ENCODE results near the gene IL17RA. TPM values are rescaled to one million over a fixed set of nuclear protein-coding genes. Genes with fewer than 3 reads are reported as not detected.
A peak's percentile ranks its signal among the peaks of the same experiment; 100 is the strongest.
"Not testable (repeated sequence)": the region's sequence is repeated elsewhere in the genome, so short reads cannot be mapped to it uniquely, and the experiment has no call there.

Gene IL17RA
- total RNA-seq, 1 experiment from 2014 or later, result 2.9 TPM

DNA sequence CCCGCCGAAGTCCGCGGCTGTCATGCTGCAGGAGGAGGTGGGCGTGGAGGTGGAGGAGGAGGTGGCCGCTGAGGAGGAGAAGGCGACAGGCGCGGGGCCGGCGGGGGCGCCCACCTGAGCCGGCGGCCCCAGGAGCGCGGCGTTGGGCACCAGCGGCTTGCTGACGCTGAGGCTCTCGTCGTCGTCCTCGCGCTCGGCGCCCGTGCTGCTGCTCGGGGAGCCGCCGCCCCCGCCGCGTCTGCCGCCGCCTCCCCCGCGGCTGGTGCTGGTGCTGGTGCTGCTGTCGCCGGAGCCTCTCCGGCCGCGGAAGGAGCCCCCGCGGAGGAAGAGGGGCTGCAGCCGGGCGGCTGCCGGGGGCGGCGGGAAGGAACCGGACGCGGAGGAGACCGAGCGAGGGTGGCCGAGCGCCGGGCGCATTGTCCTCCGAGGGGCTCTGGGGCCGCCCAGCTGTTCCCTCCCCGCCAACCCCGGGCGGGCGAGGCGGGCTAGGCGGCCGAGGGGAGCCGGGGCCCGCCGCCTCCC is 36.0 kb downstream of the IL17RA start:
- DNase-seq (ENCODE audit: low spot score), result no peak

DNA sequence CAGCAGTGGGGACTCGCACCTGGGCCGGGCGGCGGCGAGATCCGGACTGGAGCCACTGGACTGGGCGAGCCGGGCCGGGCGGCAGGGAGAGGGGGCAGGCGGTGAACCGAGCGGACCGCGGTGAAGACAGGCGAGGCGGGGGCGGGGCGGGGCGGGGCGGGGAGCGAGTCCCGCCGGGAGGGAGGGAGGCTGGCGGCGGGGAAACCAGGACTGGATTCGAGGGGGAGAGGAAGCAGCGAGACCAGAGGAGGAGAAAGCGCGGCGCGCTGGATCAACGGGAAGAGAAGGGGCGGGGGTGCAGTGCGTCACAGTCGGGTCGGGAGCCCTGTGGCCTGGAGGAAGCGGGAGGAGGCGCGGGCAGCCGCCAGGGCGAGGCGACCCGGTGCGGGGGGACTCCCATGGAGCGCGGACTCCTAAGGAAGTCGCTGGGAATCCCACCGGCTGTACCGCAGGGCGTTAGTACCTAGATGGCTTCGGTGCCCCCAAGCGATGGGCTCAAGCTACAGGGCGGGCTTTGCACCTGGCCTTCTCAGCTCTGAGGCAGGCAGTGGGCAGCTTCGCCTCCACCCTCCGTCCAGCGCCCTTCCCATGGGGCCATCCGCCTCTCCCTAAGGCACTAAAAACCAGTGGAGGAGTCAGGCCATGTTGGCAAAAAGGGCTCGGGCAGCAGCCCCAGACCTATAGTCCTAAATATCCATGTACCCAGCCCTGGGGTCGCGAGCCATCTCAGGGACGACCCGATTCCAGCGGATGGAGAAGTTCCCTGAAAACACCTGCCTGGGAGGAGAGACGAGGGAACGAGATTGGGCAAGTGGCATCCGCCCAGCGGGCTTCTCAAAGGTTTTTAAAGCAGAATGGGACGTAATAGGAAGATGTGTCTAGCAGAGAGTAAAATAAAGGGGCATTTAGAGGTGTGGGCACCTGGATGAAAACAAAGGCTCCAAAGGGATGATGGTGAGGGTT is 36.7 kb downstream of the IL17RA start, which contains the start of gene TMEM121B:
Gene TMEM121B (minus strand): TSS at position 128 of the 963 bp plus-strand sequence. CDS start 233 bp downstream, outside the sequence.
- peak; percentile 27 for DNase-seq (ENCODE audit: low spot score)

DNA sequence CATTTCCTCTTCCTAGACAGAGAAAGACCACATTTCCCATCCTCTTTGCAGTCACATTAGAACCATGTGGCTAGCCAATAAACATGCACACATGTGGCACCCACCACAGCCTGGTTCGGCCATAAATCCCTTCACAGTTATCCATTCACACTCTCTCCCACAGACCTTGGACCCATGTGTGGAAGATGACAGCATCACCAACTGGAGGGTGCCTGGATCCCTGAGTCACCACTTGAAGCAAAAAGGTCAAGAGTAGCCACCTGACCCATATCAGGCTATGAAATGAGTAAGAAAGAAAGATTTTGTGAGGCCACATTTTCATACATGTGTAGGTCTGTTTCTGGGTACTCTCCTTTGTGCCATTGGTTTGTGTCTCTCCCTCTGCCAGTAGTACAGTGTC is 45.4 kb downstream of the IL17RA start:
- no peak for DNase-seq (ENCODE audit: low spot score)

DNA sequence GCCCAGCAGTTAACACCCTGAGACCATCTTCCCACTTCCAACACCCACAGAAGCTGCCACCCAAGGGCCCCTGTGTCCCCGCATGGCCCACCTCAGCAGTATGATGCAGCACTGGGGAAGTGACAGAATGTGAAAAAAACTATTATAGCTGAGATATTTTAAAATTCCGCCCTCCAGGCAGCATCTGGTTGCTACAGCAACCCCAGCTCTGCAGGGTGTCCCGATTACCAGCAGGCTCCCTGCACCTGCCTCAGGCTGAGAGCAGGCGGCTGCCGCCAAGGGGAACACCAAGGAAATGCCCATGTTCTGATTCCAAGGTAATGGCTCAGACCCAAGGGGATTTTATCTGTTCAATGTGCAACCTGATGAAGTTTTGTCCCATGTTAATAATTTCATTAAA is 46.9 kb downstream of the IL17RA start:
- no peak for DNase-seq (ENCODE audit: low spot score)

DNA sequence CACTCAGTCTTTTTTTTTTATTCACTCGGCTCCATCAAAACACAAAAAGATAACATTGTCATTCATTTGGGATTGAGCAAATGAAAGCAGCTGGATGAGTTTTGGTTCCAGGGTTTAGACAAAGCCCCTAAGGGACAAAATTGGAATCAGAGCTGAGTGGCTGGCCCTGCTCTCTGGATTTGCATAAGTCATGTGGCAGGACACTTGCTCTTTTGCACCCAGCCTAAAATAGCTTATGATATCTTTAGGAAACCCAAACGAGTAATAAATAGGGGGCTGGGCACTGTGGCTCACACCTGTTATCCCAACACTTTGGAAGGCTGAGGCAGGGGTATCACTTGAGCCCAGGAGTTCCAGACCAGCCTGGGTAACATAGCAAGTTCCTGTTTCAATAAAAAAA is 47.3 kb downstream of the IL17RA start:
- no peak for DNase-seq (ENCODE audit: low spot score)

DNA sequence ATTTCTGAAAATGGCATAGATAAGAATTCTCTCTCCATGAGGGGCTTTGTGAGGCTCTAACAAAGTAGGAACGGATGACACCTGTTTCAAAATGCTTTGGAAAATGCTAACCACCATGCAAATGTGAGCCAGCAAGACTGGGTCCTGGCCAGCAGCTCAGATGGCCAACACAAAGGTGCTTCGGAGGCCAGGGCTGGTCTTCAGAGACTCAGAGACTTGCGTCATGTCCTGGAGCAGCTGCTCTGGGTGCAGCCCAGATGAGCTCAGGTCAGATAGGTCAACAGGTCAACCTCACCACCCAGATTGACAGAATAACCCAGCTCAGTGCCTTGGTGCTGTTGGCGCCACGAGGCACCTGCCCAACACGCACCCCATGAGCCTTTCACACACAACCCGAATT is 48.3 kb downstream of the IL17RA start:
- no peak for DNase-seq (ENCODE audit: low spot score)

DNA sequence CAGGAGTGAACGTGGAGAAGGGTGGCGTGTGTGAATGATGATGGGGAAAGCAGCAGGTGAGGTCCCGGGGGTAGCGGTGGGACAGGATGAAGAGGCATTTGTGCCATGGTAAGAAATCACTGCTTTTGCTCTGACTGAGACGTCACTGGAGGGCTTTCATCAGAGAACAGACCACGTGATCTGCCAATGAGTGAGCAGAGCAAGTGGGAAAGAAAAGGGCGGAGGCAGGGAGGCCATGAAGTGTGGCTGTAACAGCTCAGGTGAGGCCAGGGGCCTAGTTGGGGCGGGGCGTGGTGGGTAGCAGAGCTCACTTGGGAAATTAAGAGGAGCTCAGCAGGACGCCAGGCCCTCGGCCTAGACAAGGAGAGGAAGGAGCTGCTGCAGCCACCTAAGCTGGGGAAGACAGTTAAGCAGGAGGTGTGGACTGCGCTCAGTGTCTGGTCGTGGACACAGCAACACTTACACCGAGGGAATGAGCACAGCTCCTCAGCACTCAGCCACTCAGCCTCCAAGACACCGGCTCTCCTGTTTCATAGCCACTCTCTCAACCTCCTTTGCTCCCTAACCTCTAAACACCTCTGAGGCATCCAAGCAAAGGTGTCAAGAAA is 50.5 kb downstream of the IL17RA start:
- DNase-seq (ENCODE audit: low spot score), result no peak

DNA sequence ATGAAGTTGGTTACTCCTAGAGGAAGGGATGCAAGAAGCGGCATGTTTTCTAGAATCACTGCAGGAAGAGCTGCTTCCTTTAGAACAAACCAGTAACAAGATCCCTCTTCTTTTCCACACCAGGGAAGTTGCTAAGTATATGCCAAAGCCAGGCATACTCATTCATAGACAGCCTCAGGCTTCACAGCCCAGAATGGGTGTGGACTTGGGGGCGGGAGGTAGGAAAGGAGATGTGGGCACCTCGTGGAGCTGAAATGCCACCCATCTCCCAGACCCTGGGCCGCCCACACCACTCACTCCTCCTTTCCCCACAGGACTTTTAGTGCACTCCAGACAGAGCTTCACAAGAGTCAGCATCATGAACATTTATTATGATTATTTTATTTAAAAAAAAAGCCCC is 52.4 kb downstream of the IL17RA start:
- no peak for DNase-seq (ENCODE audit: low spot score)

DNA sequence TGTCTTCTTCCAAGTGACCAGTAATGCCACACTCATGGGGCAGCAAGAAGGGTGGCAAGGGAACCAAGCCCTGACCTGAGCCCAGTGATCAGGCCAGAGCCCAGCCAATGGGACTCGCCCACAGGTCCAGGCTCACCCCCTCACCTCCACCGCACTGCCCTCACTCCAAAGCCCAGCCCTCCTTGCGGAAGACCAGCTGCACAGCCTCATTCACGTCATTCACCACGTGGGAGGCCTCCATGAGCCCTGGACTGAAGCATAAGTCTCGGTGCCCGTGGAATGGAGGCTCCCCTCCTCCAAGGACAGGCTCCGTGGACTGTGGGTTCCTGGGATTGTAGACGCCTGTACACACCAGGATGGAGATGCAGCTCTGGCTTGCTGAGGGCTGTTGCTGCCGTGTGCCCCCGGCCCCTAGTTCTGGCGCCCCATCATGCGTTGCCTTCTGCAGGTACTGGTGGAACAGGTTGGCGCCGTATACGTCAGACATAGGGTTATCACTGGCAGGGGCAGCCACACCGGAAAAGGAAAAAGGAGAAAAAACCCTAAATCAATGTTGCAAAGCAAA is 53.1 kb downstream of the IL17RA start:
- no peak for DNase-seq (ENCODE audit: low spot score)

DNA sequence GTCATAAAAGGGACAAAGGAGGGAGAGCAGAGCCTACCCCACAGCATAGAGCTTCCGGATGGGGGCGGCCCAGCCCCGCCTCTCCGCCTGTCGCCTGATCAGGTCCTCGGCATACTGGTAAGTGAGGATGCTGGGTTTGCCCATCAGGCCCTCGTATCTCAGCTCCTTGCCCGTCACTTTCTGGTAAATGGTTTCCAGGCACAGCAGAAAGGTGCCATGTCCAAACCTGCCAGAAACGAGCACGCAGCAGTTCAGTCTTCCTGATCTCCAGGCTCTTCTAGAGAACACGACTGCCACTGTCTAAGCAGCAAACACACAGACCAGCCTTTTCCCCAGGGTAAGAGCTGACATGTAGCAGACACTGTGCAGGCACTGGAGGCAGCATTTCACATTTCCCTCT is 53.7 kb downstream of the IL17RA start:
- DNase-seq (ENCODE audit: low spot score), result no peak

DNA sequence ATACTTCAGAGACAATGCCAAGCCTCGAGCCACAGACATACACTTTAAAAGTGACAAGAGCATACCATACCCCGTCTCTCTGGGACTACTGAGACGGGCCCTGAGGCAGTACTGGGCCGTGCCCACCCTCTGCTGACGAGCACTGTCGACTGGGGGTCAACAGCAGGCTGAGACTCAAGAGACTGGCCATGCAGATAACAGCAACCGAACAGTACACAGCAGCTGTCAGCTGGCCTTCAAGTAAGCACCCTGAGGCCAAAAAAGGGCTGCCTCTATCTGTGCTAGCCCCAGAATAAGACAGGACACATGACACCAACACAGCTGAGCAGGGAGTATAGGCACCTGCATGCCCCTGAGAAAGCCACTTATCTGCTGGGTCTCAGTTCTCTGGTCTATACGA is 55.2 kb downstream of the IL17RA start:
- no peak for DNase-seq (ENCODE audit: low spot score)

DNA sequence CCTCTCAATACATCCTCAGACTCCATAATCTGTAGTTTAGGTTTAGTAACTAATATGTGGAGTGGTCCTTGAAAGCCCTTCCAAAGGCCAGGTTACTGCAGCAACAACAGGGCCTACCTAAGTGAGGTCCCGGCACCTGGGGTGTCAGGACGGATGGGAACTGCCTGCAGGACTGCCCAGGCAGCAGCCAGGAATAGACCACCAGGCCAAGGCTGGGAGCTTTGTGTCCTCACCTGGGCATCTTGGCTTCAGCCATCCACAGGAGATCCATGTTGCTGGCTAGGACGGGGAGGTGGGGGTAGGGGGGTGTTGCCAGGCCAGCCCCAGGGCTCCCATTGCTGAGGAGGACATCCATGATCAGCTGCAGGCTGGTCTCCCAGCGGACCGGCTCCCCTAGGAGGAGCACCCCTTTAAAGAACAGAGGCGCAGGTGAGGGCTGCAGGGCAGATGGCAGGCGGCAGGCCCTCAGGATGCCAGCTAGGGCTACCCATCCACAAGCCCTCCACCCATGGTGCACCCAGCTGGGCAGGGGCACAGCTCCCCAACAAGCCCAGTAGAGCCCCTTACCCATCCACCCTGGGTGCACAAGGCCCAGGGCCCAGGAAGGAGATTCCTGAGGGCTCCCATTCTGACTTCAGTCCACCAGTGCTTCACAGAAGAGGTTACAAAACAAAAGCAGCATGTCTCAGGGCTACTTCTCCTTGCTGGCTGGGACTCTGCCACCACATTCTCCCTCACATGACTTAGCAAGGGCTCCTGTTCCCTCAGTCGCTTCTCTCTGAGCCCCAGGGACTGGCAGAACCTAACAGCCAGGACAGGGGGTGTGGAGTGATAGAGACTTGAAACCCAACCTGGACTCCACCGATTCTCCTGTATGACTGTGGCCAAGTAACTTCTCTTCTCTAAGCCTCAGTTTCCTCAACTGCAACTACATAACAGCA is 56.3 kb downstream of the IL17RA start:
- DNase-seq (ENCODE audit: low spot score), result no peak

DNA sequence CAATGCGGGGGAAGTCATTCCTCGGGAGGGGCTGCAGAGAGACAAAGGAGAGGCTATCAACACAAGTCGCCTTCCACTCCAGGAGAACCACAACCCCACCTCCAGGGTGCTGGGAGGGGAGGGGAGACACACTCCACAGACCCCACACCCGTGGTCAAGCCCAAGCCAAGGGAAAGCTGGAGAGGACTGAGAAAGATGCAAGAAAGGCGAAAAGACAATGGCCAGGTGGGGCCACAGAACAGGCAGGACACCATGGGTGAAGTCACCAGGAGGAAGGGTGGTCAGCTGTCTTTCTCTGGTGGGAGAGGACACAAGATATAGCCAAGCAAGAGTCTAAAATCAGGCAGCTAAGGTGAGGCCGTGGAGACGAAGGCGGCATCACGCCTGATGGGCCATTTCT is 58.3 kb downstream of the IL17RA start:
- no peak for DNase-seq (ENCODE audit: low spot score)

DNA sequence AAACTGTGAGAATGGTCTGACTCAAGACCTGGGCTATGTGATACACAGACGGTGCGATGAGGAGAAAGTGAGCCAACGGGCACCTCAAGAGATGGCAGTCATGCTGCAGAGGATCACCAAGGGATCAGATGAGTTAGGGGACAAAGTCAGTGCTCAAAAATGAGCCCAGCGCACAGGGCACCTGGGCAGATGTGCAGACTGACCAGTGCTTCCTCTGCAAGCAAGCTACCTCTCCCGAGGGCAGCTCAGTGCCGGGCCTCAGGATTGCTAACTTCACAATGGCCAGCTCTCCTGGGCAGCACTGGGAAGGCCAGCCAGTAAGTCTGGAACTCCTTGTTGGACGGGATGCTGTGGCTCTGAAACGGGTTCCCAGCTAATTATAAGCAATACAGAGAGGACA is 59.0 kb downstream of the IL17RA start:
- no peak for DNase-seq (ENCODE audit: low spot score)

DNA sequence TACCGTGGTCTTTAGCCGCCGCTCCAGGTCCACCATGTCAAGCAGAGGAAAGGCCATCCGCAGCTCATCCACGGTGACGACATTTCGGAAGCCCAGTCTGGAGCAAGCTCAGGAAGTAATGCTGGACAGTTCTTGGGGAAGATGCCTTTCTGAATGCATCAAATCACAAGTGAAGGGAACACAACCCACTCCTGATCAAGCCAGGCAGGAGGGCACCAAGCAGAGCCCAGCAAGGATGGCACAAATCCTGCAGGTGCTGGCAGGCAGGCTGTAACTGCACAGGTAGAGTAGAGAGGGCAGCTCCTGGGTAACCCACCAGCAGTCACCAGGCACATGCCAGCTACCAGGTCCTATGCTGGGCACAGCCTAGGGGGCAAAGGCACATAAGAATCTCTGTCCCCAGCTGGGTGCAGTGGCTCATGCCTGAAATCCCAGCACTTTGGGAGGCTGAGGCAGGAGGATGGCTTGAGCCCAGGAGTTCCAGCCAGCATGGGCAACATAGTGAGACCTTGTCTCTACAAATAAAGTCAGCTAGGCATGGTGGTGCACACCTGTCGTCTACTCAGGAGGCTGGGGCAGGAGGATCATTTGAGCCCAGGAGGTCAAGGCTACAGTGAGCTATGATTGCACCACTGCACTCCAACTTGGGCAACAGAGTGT is 60.4 kb downstream of the IL17RA start:
- DNase-seq (ENCODE audit: low spot score), result no peak

DNA sequence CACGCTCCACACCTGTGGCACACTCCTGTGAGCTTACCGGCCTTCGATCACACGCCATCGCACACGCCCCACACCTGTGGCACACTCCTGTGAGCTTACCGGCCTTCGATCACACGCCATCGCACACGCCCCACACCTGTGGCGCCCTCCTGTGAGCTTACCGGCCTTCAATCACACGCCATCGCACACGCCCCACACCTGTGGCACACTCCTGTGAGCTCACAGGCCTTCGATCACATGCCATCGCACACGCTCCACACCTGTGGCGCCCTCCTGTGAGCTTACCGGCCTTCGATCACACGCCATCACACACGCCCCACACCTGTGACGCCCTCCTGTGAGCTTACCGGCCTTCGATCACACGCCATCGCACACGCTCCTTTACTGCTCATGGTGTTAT is 62.7 kb downstream of the IL17RA start:
- DNase-seq (ENCODE audit: low spot score), result not testable (repeated sequence)

DNA sequence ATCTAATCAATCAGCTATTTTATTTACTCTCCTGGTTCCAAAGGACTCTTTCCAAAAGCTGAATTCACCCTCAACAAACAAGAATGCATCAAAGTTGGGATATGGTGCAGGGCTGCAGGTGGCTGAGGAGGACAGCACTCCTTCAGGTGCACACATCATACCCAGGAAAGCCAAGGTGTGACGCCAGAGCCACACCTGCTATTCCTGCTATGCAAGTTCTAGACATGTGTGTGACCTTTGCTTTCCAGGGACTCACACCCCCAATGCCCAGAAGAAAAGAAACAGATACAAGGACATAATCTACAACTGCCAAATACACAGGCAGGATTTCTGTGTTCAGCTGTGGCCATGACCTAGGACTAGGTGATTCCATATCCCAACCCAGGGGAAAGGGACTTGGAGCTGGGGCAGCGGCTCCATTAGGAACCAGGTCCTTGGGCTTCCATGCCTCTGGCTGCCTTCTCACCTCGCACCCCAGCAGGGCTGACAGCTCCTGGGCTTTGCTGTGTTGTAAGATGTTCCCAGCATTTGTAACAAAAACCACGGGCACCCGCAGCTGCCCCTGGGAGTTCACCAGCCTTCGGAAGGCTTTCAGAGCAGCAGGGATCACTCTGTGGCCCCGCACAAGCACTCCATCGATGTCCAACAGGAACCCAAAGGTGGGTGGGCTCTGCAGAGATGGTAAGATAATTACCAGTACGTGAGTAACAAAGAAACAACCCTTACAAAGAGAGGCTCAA is 64.4 kb downstream of the IL17RA start:
- no peak for DNase-seq (ENCODE audit: low spot score)

DNA sequence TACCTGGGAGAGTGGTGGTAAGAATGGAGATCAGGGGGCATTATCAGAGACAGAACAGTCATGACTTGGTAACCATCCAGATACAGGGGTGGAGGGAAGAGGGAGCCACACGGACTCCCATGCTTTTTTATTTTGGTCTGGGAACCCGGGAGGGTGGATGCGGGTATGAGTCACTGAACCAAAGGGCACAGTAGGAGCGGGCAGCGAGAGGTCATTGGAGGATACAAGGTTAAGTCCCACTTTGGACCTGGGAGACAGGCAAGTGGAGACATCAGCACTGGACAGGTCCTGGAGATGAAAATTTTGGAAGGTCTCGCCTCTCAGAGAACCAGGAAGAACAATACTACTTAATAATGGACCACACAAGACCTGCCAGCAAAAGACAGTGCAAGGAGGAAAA is 67.5 kb downstream of the IL17RA start:
- DNase-seq (ENCODE audit: low spot score), result no peak

DNA sequence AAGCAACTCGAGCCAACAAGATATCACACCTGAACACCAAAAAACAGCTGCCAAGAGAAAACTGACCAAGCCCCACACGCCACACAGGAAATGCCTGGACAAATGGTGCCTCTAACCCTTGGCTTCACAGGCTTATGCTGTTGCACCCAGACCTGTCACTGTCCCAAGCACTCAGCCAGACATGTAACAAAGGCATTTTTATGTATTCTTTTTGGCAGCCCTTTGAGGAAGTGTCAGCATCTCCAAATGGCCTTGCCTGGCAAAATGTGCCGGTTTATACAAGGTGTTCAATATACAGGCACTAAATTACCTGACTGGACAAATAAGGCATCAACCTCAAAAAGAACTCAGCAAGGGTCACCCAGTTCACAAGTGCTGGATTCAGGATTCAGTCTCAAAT is 68.2 kb downstream of the IL17RA start:
- no peak for DNase-seq (ENCODE audit: low spot score)

DNA sequence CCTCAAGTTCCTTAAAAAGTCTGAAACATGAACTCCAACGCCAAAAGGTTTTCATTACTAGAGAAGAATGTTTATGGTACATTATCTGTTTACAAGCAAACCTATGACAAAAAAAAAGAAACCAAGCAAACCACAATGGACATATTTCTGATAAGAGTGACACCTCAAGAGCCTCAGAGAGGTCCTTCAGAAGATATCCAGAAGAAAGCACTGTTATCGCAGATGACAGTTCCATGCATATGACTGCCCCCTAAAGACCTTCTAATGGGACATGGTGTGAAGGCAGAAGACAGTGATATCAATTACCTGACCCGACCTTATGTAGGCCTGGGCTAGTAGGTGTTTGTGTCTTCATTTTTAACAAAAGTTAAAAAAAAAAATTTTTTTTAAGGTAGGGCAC is 71.1 kb downstream of the IL17RA start:
- DNase-seq (ENCODE audit: low spot score), result no peak
